Measurements from ENCODE around the gene TEX36. TPM values are rescaled to one million over a fixed set of nuclear protein-coding genes. Genes with fewer than 3 reads are reported as not detected.
"Not testable (repeated sequence)": the region's sequence is repeated elsewhere in the genome, so short reads cannot be mapped to it uniquely, and the experiment has no call there.

The TEX36 gene
- total RNA-seq, 2 experiments from 2014 or later, result not detected

DNA sequence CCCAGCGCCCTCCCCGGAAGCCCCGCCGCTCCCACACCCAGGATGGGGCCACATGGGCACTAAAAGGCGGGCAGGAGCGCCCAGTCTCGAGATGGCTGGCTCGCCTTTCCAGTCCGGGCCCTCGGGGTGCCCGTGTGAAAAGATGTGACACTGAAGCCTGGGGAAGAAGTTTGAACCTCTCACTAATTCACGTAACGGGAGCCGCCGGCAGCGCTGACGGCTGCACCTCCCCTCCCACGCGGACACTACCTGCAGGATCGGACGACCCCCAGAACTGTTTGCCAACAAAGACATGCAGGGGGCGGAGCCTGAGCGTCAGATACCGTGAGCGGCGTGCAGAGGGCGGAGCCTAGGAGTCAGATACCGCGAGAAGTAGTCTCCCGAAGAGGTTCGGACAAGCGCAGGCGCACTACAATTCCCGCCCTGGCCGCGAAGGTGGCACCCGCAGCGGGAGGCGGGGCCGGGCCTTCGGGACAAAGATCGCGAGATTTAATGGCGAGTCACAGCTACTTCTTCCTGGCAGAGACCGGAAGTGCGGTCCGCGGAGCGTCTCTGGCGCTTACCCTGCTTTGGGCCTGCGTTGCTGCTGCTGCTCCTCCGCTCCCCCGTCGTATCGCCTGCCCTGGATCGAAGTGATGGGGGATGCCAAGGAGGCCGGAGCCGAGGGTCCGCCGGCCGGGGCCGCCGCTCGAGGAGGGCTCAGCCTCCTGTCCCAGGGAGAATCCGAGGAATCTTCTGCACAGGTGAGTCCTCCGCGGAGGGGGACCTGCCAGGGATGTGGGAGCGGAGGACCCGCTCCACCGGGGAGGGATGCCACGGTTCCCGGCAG, 36.4 kb upstream of the TEX36 start, which contains the start of gene EDRF1:
Gene EDRF1 (plus strand): TSS at position 537 of the 829 bp plus-strand sequence. CDS start 99 bp downstream, at position 636.
- no peaks in the 10 kb centered on the region for H3K9me3 Mint-ChIP-seq
- Histone ChIP-seq H3K27ac (ENCODE audit: low read depth in 1 of 2, low read length in 2 of 2) (peak within 1 kb of the TSS; percentile 79 to 89), H3K4me3 (ENCODE audit: low read length) (peak within 1 kb of the TSS; percentile 82), H3K36me3 (ENCODE audit: insufficient read depth, low read length) (peaks cover 23% of the 10 kb centered on the region), H3K9me3 (ENCODE audit: control insufficient read depth in 1 of 2, insufficient read depth in 1 of 2, low read length in 2 of 2) (peaks cover 0 to 4% of the 10 kb centered on the region in 2 experiments), H3K4me1 (ENCODE audit: insufficient read depth, low read length) (peaks cover 26% of the 10 kb centered on the region), H3K27me3 (ENCODE audit: control insufficient read depth in 1 of 2, insufficient read depth in 2 of 2, low read length in 2 of 2) (no peaks in the 10 kb centered on the region)
- TF ChIP-seq, protein P1, sequence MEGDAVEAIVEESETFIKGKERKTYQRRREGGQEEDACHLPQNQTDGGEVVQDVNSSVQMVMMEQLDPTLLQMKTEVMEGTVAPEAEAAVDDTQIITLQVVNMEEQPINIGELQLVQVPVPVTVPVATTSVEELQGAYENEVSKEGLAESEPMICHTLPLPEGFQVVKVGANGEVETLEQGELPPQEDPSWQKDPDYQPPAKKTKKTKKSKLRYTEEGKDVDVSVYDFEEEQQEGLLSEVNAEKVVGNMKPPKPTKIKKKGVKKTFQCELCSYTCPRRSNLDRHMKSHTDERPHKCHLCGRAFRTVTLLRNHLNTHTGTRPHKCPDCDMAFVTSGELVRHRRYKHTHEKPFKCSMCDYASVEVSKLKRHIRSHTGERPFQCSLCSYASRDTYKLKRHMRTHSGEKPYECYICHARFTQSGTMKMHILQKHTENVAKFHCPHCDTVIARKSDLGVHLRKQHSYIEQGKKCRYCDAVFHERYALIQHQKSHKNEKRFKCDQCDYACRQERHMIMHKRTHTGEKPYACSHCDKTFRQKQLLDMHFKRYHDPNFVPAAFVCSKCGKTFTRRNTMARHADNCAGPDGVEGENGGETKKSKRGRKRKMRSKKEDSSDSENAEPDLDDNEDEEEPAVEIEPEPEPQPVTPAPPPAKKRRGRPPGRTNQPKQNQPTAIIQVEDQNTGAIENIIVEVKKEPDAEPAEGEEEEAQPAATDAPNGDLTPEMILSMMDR (IDR thresholded peaks at IDR 0.05), result no peak
- H3K4me1 Mint-ChIP-seq (ENCODE audit: low read depth), result peaks cover 39% of the 10 kb centered on the region
- H3K27ac Mint-ChIP-seq, result peak within 1 kb of the TSS; percentile 99
- ATAC-seq (ENCODE audit: poor library complexity) (peak; percentile 94), DNase-seq (peak; percentile 98 to 100 (median 99))
- intact Hi-C loops (cut with DNase I, micrococcal nuclease), result loop anchor here (1.0 to 10.0 kb wide), 4 partner anchors 104 to 925 kb away; partner anchors contain the start of genes BCCIP (in 2 of the 2), UROS (in 2 of the 2) and EEF1AKMT2 (in 1 of the 2)
- POLR2A ChIA-PET, result interaction anchor here (1.0 to 1.8 kb wide), 4 partner anchors 9 to 104 kb away, joined by 4 to 34 read pairs (median 7); partner anchors contain the start of genes BCCIP and UROS
- H3K36me3 Mint-ChIP-seq (ENCODE audit: low read depth), result peaks cover 60% of the 10 kb centered on the region
- peak within 1 kb of the TSS; percentile 100 for H3K4me3 Mint-ChIP-seq
- no peaks in the 10 kb centered on the region for H3K27me3 Mint-ChIP-seq
- CTCF ChIA-PET, result interaction anchor here (1.0 kb wide), 1 partner anchor 103 kb away, joined by 3 read pairs; the partner anchor contains the start of genes BCCIP and UROS

DNA sequence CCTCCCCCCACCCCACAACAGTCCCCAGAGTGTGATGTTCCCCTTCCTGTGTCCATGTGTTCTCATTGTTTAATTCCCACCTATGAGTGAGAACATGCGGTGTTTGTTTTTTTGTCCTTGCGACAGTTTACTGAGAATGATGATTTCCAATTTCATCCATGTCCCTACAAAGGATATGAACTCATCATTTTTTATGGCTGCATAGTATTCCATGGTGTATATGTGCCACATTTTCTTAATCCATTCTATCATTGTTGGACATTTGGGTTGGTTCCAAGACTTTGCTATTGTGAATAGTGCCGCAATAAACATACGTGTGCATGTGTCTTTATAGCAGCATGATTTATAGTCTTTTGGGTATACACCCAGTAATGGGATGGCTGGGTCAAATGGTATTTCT, 31.8 kb upstream of the TEX36 start:
- Histone ChIP-seq H3K4me1 (ENCODE audit: insufficient read depth, low read length) (peaks cover 11% of the 10 kb centered on the region), H3K9me3 (ENCODE audit: control insufficient read depth in 1 of 2, insufficient read depth in 1 of 2, low read length in 2 of 2) (peaks cover 25 to 34% of the 10 kb centered on the region in 2 experiments)
- H3K4me3 ChIP-seq (ENCODE audit: low read length); POLR2A ChIA-PET; H3K4me3 Mint-ChIP-seq; H3K27ac ChIP-seq (ENCODE audit: low read depth in 1 of 2, low read length in 2 of 2); ATAC-seq (ENCODE audit: poor library complexity); DNase-seq; H3K27me3 ChIP-seq (ENCODE audit: control insufficient read depth in 1 of 2, insufficient read depth in 2 of 2, low read length in 2 of 2); H3K27me3 Mint-ChIP-seq; H3K36me3 ChIP-seq (ENCODE audit: insufficient read depth, low read length); CTCF ChIA-PET; H3K27ac Mint-ChIP-seq: not testable (repeated sequence)
- Mint-ChIP-seq H3K9me3 (peaks cover 15% of the 10 kb centered on the region), H3K36me3 (ENCODE audit: low read depth) (peaks cover 26% of the 10 kb centered on the region), H3K4me1 (ENCODE audit: low read depth) (peaks cover 12% of the 10 kb centered on the region)
- intact Hi-C loops (cut with DNase I, micrococcal nuclease), result loop anchor here in 1 of 2 experiments (5.0 to 10.0 kb wide), 2 partner anchors 110 to 797 kb away; partner anchors contain the start of genes BCCIP and UROS

DNA sequence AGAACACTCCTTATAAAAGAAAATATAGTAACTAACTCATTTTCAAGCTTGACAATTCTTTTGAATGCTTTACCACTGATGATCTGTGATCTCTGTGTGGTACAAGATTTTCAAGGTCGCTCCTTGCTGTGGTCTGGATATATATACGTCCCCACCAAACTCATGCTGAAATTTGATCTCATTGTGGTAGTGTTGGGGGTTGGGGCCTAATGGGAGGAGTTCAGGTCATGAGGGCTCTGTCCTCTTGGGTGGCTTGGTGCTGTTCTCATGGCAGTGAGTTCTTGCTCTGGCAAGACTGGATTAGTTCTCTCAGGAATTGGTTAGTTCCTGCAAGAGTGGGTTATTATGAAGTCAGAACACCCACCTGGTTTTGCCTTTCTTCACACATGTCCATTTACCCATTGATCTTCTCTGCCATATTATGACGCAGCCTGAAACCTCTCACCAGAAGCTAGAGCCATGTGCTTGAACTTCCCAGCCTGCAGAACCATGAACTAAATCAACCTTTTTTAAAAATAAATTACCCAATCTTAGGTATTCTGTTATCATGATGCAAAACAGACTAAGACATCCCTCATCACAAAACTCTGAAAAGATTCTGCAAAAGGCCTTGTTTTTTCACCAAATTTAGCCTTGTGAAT, 28.3 kb upstream of the TEX36 start:
- Histone ChIP-seq H3K27me3 (ENCODE audit: control insufficient read depth in 1 of 2, insufficient read depth in 2 of 2, low read length in 2 of 2) (peaks cover 0 to 10% of the 10 kb centered on the region in 2 experiments), H3K4me3 (ENCODE audit: low read length) (no peak overlapping the region), H3K4me1 (ENCODE audit: insufficient read depth, low read length) (no peaks in the 10 kb centered on the region), H3K9me3 (ENCODE audit: control insufficient read depth in 1 of 2, insufficient read depth in 1 of 2, low read length in 2 of 2) (peaks cover 21 to 36% of the 10 kb centered on the region in 2 experiments), H3K36me3 (ENCODE audit: insufficient read depth, low read length) (no peaks in the 10 kb centered on the region), H3K27ac (ENCODE audit: low read depth in 1 of 2, low read length in 2 of 2) (no peak overlapping the region)
- DNase-seq (no peak), ATAC-seq (ENCODE audit: poor library complexity) (no peak)
- ChIA-PET POLR2A (no interaction called here), CTCF (no interaction called here)
- no peaks in the 10 kb centered on the region for H3K4me1 Mint-ChIP-seq (ENCODE audit: low read depth)
- TF ChIP-seq, protein P1 (IDR thresholded peaks at IDR 0.05), result no peak
- H3K27me3 Mint-ChIP-seq, result no peaks in the 10 kb centered on the region
- intact Hi-C loops (cut with DNase I, micrococcal nuclease), result loop anchor here in 1 of 2 experiments (10.0 kb wide), 1 partner anchor 114 kb away; the partner anchor contains the start of genes BCCIP and UROS
- H3K36me3 Mint-ChIP-seq (ENCODE audit: low read depth), result peaks cover 7% of the 10 kb centered on the region
- H3K4me3 Mint-ChIP-seq, result no peak overlapping the region
- peaks cover 15% of the 10 kb centered on the region for H3K9me3 Mint-ChIP-seq
- no peak overlapping the region for H3K27ac Mint-ChIP-seq

Data from CD4-positive, alpha-beta T cell (primary cell).